ENCODE results near the gene SEMA3A.
"Not testable (repeated sequence)": the region's sequence is repeated elsewhere in the genome, so short reads cannot be mapped to it uniquely, and the experiment has no call there.

DNA sequence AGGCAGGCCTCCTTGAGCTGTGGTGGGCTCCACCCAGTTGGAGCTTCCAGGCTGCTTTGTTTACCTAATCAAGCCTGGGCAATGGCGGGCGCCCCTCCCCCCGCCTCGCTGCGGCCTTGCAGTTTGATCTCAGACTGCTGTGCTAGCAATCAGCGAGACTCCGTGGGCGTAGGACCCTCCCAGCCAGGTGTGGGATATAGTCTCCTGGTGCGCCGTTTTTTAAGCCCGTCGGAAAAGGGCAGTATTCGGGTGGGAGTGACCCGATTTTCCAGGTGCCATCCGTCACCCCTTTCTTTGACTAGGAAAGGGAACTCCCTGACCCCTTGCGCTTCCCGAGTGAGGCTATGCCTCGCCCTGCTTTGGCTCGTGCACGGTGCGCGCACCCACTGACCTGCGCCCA is 139.4 kb downstream of the SEMA3A start:
- TF ChIP-seq, protein P1, sequence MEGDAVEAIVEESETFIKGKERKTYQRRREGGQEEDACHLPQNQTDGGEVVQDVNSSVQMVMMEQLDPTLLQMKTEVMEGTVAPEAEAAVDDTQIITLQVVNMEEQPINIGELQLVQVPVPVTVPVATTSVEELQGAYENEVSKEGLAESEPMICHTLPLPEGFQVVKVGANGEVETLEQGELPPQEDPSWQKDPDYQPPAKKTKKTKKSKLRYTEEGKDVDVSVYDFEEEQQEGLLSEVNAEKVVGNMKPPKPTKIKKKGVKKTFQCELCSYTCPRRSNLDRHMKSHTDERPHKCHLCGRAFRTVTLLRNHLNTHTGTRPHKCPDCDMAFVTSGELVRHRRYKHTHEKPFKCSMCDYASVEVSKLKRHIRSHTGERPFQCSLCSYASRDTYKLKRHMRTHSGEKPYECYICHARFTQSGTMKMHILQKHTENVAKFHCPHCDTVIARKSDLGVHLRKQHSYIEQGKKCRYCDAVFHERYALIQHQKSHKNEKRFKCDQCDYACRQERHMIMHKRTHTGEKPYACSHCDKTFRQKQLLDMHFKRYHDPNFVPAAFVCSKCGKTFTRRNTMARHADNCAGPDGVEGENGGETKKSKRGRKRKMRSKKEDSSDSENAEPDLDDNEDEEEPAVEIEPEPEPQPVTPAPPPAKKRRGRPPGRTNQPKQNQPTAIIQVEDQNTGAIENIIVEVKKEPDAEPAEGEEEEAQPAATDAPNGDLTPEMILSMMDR (conservative IDR thresholded peaks at IDR 0.05; ENCODE audit: low read length) = not testable (repeated sequence)
- TF ChIP-seq EZH2phosphoT487 (IDR thresholded peaks at IDR 0.05; ENCODE audit: borderline replicate concordance, low read depth, low read length) = not testable (repeated sequence)

Measured in OCI-LY7 (cell line).